Central memory CD4-positive, alpha-beta T cell (primary cell): ENCODE measurements around the gene FAM25C.
"Not testable (repeated sequence)": the region's sequence is repeated elsewhere in the genome, so short reads cannot be mapped to it uniquely, and the experiment has no call there.

Experiments used
- DNase-seq: peaks from one replicate; pipeline ENCODE4 v3.0.0; 2022
- total RNA-seq, 3 experiments: gene quantifications; one replicate each; lab custom pipeline; 2026; lab: John Stamatoyannopoulos, UW

Gene FAM25C
- total RNA-seq = 0 reads per million in 3 experiments

- DNase-seq = not testable (repeated sequence)
These were observed at the start of gene FAM25C for GRCh38 chr10:47999691-48000090. FAM25C (minus strand) TSS chr10:47999791; CDS start chr10:47999765, 26 bp downstream.

DNA sequence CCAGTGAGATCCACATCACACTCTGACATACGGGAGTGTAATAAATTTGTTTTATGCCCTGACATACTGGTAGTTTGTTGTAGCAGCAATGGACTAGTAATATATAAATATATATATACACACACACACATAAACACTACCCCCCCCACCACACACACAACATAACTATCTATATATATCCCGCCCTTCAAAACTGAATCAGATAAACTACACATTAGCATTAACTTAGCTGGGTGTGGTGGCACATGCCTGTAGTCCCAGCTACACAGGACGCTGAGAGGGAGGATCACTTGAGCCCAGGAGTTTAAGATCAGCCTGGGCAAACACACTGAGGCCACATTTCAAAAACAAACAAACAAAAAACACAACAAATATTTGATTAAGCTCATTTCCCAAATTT is 45.0 kb upstream of the FAM25C start:
- DNase-seq = not testable (repeated sequence)

- DNase-seq = not testable (repeated sequence)
These were observed 31.8 kb upstream of the FAM25C start for GRCh38 chr10:48031390-48031789.

DNA sequence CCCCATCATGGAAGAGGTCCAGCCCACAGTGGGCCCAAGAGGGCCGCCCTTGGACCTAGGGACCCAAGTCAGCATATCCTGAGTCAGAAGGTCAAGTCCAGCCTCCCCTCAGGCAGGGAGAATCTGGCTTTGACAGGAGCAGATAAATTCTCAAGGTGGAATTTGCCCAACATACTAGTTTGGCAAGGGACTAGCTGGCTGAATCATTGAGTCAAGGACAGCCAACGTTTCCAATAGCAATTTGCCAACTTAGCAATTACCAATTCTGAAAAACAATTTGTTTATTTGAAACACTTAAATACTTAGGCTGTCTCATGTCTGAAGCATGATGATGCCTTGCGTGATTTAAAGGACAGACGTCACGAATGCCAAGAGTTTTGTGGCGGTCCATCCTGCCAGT is 2.7 kb upstream of the FAM25C start:
- not testable (repeated sequence) for DNase-seq

DNA sequence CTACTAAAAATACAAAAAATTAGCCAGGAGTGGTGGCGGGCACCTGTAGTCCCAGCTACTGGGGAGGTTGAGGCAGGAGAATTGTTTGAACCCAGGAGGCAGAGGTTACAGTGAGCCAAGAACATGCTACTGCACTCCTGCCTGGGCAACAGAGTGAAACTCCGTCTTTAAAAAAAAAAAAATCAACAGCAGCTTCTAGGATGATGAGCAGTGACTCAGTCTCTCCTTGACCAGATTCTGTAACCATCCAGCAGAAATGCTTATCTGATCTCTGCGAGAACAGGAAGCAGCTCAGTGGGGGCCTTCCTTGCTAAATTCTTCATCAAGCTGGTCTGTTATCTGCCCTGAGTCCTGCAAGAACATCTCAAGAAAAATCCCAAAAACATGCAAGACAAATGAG is 5.5 kb downstream of the FAM25C start:
- DNase-seq = not testable (repeated sequence)

DNA sequence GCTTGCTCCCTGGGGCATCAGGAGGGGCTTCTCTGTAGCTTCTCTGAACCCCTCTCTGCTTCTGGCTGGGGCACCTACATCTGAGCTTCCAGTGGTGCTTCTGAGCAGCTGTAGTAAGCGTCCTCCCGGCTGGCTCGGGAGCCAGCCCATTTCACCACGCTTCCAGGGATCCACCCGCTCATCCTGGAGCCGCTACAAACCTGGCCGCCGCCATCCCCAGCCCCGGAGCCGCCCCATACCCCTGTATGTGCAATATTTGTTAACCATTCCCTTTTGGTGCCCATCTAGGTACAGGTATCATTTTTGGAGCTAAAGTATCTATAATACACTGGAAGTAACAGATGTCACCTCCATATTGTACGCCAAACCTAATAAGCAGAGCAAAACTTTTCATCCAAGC is 7.0 kb downstream of the FAM25C start:
- DNase-seq = not testable (repeated sequence)

DNA sequence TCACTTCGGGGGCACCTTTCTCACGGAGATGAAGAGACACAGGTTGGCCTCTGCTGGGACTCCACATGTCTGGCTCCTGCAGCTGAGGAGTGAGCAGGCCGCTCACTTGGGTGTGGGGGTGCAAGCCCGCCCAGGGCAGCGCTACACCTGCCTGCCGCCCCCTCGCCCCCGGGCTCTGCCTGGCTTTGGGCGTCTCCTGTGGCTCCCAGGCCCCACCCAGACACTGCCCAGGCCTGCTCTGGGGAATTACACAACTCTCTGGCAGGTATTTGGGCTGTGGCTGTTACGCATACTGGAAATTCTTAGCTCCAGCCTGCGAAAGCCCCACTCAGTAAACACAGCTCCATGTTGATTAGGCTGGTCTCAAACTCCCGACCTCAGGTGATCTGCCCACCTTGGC is 7.9 kb downstream of the FAM25C start:
- DNase-seq = not testable (repeated sequence)

DNA sequence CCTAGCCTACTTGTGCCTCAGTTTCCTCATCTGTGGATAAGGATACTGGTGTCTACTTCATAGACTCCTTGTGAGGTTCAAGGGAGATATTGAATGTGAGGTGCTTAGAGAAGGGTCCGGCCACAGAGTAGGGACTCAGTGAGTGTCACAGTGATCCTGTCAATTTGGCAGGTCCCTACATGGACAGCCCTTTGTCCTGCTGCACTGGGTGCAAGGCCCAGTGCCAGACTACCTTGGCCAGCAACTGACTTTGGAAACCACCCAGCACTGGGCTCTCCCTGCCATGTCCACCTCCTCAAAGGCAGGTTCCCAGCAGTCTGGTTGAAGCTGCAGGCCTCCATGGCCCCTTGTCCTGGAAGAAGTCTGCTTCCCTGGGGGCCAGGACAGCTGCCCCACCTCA is 9.5 kb downstream of the FAM25C start:
- DNase-seq = not testable (repeated sequence)

- not testable (repeated sequence) for DNase-seq
These were observed 10.0 kb downstream of the FAM25C start for GRCh38 chr10:47989542-47989950.

DNA sequence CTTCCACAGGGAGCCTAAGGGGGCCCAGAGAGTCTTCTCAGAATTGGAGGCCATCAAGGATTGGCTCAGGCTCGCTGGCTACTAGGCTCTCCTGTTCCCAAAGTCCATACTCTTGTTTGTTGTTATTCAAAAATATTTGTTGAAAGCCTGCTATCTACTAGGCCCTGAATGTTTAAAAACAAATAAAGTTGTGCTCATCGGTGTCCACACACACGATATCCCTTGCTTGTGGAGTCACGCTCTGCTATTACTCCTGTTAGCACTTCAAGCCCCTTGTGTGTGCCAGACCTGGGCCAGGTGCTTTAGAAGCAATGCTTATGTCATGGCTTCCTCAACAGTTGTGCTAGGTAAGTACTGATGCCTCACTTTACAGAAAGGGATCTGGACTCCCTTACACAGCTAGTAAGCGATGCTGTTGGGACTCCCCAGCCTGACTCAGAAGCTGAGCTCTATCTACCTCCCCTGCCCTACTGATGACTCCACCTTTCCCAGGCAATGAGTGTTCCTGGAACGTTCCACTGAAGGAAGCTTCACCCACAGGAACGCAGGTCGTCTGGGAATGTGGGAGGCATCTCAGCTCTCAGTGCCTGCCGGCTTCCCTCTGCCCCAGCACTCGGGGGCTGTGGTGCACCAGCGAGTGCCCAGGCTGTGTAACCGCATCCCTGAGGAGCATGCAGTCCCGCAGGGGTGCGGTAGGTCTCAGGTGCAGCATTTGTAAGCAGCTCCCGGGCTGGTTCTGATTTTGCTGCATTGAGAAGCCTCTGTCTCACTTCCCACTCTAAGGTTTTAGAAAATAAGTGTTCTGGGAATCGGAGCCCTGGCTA is 10.7 kb downstream of the FAM25C start:
- not testable (repeated sequence) for DNase-seq

DNA sequence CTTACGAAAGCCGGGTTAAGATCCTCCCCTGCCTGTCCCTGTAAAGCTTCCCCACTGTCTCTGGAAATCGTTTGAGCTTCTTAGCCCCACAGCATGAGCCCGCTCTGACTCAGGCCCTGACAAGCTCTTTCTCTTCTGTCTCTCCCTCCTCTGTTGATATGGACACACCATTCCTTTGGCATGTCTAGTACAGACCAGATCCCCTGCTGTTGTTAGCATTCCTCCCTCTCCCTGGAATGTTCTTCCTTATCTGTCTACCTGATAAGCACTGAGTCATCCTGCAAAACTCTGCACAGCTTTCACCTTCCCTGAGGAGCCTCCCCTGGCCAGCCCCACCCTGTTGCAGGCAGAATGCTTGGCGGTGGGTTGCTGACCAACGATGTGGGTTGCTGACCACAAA is 11.6 kb downstream of the FAM25C start:
- DNase-seq = not testable (repeated sequence)

DNA sequence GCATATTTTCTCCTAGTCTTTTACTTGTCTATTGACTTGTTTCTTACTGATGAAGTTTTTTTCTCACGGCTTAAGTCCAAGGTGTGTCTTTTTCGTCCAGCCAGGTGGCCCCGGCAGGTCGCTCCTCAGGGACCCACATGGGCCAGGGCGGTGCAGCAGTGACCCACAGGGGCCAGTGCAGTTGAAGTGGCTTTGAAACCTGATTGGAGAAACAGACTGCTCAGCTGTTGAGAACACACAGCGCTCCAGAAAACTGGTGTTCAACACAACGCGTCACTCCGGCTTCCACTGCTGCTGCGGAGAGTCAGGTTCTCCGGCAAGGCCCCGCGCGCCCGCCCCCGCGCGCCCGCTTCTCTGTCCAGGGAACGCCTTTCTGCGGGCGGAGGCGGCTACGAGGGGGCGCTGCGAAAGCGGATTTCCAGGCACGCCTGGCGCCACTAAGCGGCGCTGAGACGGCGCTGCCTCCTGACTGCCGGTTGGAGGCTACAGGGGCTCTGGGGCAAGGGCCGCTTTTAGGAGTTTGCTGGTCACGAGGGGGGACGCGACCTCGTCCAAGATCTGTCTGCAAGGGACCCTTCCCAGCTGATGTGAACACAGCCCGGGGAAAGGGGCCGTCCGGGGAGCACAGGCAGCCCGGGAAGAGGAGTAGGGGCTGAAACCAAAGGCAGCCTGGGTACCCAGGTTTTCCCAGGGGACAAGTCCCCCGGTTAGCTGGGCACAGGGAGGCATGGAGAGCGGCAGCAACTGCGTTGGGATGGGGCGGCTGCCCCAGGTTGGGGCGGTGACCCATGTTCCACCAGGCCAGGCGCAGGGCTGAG is 13.0 kb downstream of the FAM25C start:
- not testable (repeated sequence) for DNase-seq

DNA sequence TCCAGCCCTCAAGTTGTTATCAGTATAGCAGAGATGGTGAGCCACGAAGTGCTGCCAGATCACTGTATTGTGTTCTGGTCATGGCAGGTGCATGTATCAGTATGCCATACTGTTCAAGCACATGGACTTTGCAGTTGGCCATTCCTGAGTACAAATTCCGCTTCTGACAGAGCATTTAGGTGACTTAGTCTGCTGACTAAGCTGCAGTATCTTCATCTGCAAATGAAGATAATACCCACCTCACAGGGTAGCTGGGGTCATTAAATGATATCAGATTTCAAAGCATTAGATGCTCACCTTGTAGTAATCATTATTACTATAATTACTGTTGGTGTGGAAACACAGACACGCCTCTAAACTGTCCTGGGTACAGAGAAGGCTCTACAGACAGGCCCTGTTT is 24.2 kb downstream of the FAM25C start:
- DNase-seq = not testable (repeated sequence)

DNA sequence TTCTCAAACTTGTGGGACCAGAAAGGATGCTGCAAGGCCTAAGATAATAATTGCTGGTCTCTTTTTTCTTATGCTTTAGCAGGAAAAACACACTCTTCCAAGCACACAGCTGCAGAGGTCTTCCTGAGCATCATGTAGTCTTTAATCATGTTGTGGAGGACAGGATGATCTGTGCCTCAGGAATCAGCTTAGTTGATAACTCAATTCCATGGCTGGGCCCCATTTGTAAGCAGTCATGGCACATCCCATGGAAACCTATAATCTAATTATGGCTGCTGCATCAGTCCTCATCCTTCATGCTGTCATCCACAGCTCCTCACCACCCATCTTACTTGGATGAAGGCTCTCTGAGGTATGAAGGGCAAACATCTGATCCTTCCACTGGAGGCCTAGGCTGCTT is 26.5 kb downstream of the FAM25C start:
- DNase-seq = not testable (repeated sequence)

DNA sequence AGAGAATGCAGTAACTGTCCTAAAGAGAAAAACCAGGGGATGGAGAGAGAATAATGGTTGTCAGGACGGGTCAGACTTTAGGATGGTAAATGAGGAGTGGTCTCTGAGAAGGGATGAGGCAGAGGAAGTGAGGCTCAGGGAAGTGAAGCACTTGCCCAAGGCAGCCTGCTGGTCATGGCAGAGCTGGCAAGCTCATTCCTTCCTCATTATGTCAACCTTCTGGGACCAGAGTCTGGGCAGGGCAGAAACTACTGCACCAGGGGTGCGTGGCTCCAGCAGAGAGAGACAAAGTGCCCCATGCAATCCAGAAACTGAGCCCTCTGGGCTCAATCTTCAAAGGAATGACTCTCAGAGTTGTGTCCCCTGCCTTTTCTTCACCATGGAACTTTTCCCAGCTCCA is 27.5 kb downstream of the FAM25C start:
- DNase-seq = not testable (repeated sequence)

DNA sequence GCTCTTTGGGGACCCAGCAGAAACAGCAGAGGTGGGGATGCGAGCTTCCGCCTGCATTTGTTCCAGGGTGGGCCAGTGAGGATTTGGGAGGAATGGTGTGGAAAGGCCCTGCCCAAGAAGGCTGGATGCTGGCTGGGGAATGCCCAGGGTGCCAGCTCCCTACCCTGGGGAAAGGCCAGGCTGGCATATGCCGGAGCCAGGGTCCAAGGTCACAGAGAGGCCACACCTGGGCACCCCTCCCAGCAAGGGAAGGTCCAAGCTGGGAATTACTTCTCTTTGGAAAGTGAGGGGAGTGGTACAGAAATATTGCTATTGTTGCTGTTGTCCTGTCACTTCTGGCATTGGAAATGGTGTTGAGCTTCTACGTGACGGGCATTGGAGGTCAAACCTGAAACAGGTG is 28.0 kb downstream of the FAM25C start:
- not testable (repeated sequence) for DNase-seq

- not testable (repeated sequence) for DNase-seq
These were observed 29.5 kb downstream of the FAM25C start for GRCh38 chr10:47970047-47970446.

- not testable (repeated sequence) for DNase-seq
These were observed 30.6 kb downstream of the FAM25C start for GRCh38 chr10:47968988-47969387.

GRCh38 chr10:47964280-47965063 is 35.1 kb downstream of the FAM25C start:
- DNase-seq = not testable (repeated sequence)

- not testable (repeated sequence) for DNase-seq
These were observed 36.8 kb downstream of the FAM25C start for GRCh38 chr10:47962785-47963184.

GRCh38 chr10:47960699-47961098 is 38.9 kb downstream of the FAM25C start:
- not testable (repeated sequence) for DNase-seq

DNA sequence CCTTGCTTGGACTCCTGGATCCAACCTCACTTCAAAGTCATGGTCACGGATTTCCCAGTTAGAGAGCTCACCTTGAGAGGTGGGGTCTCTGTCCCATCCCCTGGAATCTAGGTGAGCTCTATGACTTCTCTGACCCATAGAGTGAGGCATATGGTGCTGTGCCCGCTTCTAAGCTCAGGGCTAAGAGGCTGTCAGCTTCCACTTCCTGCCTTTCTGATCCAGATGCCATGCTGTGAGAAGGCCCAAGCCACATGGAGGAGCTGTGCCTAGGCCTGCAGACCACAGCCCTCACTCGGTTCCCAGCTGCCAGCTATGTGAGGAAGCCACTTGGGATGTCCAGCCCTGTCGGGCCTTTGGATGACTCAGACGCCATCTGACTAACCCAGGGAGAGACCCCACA is 39.9 kb downstream of the FAM25C start:
- DNase-seq = not testable (repeated sequence)

DNA sequence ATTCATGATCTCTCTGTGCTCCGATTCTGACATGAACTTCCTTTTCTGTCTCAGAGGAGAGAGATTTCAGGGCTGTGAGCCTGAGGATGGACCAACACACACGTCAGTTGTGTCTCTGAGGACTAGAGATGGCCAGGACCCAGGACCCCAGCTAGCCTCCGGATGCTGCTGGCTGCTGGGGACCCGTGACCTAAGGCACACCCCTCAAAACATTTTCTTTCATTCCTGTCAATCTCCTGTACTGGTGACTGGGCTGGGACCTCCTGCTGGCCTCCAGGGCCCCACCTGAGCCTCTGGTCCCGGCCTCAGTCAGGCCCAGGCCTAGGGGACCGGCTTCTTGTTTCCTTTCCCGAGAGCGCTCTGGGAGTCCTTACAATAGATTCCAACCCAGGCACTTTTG is 42.4 kb downstream of the FAM25C start:
- not testable (repeated sequence) for DNase-seq
